Measurements from ENCODE around the gene KLHL40.
A peak's percentile ranks its signal among the peaks of the same experiment; 100 is the strongest.

The KLHL40 gene, protein sequence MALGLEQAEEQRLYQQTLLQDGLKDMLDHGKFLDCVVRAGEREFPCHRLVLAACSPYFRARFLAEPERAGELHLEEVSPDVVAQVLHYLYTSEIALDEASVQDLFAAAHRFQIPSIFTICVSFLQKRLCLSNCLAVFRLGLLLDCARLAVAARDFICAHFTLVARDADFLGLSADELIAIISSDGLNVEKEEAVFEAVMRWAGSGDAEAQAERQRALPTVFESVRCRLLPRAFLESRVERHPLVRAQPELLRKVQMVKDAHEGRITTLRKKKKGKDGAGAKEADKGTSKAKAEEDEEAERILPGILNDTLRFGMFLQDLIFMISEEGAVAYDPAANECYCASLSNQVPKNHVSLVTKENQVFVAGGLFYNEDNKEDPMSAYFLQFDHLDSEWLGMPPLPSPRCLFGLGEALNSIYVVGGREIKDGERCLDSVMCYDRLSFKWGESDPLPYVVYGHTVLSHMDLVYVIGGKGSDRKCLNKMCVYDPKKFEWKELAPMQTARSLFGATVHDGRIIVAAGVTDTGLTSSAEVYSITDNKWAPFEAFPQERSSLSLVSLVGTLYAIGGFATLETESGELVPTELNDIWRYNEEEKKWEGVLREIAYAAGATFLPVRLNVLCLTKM

GRCh38 chr3:42685363-42685881 is at the start of gene KLHL40:
Gene KLHL40, plus strand, starts transcription at chr3:42685537. Its CDS starts 82 bp downstream, at chr3:42685619.
- no peak for DNase-seq (ENCODE audit: low read depth)

- no peak for DNase-seq (ENCODE audit: low read depth)
These were observed 48.3 kb upstream of the KLHL40 start for GRCh38 chr3:42637001-42637400.

DNA sequence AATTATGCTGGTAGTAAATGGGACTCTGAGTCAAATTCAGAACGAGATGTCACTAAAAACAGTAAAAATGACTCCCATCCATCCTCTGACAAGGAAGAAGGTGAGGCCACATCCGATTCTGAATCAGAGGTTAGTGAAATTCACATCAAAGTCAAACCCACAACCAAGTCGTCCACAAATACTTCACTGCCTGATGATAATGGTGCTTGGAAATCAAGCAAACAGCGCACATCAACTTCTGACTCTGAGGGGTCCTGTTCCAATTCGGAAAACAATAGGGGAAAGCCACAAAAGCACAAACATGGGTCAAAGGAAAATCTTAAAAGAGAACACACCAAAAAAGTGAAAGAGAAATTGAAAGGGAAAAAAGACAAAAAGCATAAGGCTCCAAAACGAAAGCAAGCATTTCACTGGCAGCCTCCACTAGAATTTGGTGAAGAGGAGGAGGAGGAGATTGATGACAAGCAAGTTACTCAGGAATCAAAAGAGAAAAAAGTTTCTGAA is 46.9 kb upstream of the KLHL40 start:
- no peak for DNase-seq (ENCODE audit: low read depth)

DNA sequence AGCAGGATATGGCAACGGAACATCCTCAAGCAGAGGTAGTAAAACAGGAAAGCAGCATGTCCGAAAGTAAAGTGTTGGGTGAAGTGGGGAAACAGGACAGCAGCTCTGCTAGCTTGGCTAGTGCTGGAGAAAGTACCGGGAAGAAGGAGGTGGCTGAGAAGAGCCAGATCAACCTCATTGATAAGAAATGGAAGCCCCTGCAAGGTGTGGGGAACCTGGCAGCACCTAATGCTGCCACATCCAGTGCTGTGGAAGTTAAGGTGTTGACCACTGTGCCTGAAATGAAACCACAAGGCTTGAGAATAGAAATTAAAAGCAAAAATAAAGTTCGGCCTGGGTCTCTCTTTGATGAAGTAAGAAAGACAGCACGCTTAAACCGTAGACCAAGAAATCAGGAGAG is 46.1 kb upstream of the KLHL40 start:
- no peak for DNase-seq (ENCODE audit: low read depth)

DNA sequence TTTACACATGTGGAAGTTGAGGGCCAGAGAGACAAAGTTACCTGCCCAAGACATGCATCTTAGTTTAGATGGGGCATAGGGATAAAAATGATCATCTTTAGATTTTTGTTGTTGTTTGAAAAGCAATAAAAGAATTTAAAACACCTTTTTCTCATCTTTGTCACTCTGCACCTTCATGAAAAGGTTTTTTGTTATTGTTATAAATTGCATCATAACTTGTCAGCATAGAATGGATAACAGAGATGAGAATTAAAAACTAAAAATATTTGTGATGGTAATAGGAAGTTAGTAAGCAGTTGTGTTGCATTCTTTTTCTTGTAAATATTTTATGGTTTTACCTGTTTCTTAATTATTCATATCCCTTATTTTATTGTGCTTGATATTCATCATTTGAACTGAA is 45.2 kb upstream of the KLHL40 start:
- DNase-seq (ENCODE audit: low read depth): no peak

DNA sequence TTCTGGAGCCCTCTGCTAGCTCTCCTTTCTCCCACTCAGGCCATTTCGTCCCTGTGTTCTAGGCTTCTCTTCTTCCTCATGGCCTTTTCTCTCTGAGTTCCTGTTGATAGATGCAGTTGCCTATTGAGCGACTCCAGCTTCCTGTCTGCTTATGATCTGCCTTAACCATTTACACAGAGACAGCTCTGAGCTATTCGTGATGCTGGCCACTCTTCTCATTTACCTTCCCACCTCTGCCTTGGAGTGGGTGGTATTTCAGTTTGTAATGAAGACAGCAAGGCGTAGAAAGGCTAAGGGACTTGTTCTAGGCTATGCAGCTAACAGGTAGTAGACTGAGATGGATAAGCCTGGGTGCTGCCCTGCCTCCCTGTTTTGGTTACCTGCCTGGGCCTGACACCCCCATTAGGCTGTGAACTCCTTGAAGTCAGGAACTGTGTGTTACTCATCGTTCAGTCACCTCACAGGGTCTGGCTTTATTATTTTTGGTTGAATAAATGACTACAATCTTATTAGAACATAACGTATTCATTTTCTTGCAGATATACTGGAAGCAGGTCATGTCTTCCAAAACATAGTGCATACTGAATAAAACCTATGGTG is 44.5 kb upstream of the KLHL40 start:
- DNase-seq (ENCODE audit: low read depth): no peak

DNA sequence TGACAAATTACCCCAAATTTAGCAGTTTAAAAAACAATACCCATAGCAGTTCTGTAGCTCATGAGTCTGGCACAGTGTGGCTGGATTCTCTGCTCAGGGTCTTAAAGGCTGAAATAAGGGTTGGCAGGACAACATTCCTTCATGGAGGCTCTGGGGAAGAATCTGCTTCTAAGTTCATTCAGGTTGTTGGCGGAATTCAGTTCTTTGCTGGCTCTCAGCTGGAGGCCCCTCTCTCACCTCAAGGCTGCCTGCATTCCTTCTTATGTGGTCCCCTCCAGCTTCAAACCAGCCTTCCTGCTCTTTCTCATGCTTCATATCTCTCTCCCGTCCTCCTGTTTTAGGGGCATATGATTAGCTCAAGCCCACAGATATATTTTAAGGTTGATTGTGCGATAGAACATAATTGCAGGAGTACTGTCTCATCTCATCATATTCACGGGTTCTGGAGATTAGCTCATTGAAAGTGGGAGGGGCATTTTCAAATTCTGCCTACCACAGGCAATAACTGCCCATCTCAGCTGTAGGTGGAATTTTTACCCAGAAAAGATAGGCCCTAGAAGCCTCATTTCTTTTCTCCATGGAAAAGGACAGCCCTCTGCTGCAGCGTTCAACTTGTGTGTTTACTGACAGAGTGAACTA is 37.4 kb upstream of the KLHL40 start:
- DNase-seq (ENCODE audit: low read depth): no peak

DNA sequence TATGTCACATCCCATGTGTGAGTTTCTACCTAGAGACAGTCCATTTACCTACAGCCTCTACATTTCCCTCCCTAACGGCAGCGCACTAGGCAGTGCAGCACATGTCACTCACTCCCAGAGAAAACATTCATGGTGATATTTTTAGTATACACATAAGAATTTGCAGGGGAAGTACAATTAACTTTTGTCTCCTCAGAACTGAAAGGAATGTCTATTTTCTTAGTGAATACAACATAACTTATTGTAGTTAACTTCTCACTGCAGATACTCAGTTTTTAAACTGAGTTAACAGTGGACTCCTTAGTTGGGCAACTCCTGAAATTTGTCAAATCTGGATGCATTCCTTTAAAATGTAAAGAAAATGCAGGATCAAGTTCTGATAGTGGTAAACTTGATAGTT is 36.3 kb upstream of the KLHL40 start:
- no peak for DNase-seq (ENCODE audit: low read depth)

GRCh38 chr3:42649783-42650182 is 35.6 kb upstream of the KLHL40 start:
- DNase-seq (ENCODE audit: low read depth): no peak

GRCh38 chr3:42651248-42652091 is 33.9 kb upstream of the KLHL40 start:
- DNase-seq (ENCODE audit: low read depth): peak; percentile 88

DNA sequence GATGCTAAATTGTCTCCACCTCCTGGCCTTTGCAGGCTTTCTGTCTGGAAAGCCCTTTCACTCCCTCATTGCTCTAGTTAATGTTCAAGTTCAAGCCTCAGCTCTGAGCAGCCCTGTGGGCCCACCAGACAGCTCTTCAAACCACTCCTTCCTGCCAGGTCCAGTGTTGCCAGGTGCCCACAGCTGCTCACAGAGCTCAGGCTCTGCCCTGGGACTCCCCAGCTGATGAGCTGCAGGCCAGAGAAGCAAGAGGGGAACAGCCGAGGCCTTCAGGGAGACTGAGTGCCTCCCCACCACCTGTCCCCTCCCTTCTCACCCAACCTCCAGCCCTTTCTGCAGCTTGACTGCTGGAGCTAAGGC is 33.1 kb upstream of the KLHL40 start:
- DNase-seq (ENCODE audit: low read depth): no peak

DNA sequence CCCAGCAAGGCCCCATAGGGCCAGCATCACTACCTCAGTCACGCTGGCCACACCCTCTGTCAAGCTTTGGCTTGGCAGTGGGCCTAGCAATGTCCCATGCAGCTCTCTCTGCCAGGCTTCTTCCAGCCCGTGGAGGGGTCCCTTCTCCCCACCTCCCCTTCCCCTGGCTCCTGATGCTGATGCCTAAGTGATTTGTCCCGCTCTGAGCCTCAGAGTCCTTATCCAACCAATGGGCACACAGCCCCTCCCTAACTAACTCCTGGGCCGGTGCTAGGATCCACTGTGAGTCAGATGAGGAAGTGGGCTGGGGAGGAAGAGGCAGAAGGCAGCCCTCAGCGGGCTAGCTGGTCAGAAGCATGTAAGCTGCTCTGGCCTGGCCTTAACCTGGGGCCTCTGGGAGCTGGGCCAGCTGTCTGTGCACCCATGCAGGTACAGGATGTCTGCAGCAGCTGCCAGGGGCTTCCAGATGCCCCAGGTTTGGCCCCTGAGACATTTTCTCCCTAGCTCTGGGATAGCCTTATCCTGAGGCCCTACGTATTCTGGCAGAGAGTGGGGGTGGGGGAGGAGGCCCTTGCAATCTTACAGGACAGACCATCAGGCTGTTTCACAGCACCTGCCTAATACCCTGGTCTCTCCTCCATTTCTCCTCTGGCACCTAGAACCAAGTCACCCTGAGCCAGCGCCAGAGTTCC is 32.6 kb upstream of the KLHL40 start:
- peak; percentile 87 for DNase-seq (ENCODE audit: low read depth)

DNA sequence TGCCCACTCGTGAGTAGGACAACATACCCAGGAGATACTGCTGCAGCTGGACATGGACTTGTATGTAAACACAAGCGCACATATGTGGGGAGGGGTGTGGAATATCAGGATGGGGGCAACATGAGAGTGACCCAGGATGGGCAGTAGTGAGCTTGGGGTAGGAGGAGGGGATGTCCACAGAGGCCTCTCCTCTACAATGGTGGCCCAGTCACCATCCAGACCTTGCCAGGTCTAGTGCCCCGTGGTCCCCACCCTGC is 32.1 kb upstream of the KLHL40 start:
- DNase-seq (ENCODE audit: low read depth): no peak

GRCh38 chr3:42653560-42654330 is 31.6 kb upstream of the KLHL40 start, which contains the start of gene ZBTB47:
Gene ZBTB47, plus strand, starts transcription at chr3:42653697. Its CDS starts 4,659 bp downstream, at chr3:42658356.
- DNase-seq (ENCODE audit: low read depth): peak; percentile 57

- peak; percentile 64 for DNase-seq (ENCODE audit: low read depth)
These were observed 30.8 kb upstream of the KLHL40 start for GRCh38 chr3:42654331-42655201.

- peak; percentile 17 for DNase-seq (ENCODE audit: low read depth)
These were observed 29.9 kb upstream of the KLHL40 start for GRCh38 chr3:42655331-42655888.

GRCh38 chr3:42655980-42656679 is 29.2 kb upstream of the KLHL40 start:
- DNase-seq (ENCODE audit: low read depth): peak; percentile 62

Data from EH (cell line).